Chondrocyte (in vitro differentiated cells): ENCODE measurements around the gene FER. TPM values are rescaled to one million over a fixed set of nuclear protein-coding genes. Genes with fewer than 3 reads are reported as not detected.
A peak's percentile ranks its signal among the peaks of the same experiment; 100 is the strongest.
"Not testable (repeated sequence)": the region's sequence is repeated elsewhere in the genome, so short reads cannot be mapped to it uniquely, and the experiment has no call there.

Source experiments
- DNase-seq: peaks from one replicate; pipeline ENCODE4 v3.0.0; 2021; ENCODE audit warnings: mixed read lengths, low spot score
- H3K27ac Mint-ChIP-seq: one replicate; pipeline ENCODE4 v1.8.0; 2021; ENCODE audit warnings: mild to moderate bottlenecking, moderate library complexity, mixed read lengths; ENCODE audit not compliant: unreplicated experiment
- H3K27me3 Mint-ChIP-seq: 2 replicates; pipeline ENCODE4 v1.8.0; 2021; ENCODE audit warnings: low read depth, mixed read lengths
- H3K36me3 Mint-ChIP-seq: 2 replicates; pipeline ENCODE4 v1.8.0; 2021; ENCODE audit warnings: low read depth, mixed read lengths
- H3K4me1 Mint-ChIP-seq: 2 replicates; pipeline ENCODE4 v1.8.0; 2021; ENCODE audit warnings: low read depth, mild to moderate bottlenecking, mixed read lengths
- H3K4me3 Mint-ChIP-seq: one replicate; pipeline ENCODE4 v1.8.0; 2021; ENCODE audit warnings: mild to moderate bottlenecking, moderate library complexity, mixed read lengths; ENCODE audit not compliant: unreplicated experiment
- H3K9me3 Mint-ChIP-seq: 2 replicates; pipeline ENCODE4 v1.8.0; 2021; ENCODE audit warnings: low read depth, mixed read lengths
- CTCF ChIP-seq: fragments of 200-600 bp; sonication (generic); IDR thresholded peaks from 2 replicates; pipeline ENCODE4 v1.5.0; 2021; ENCODE audit warnings: antibody characterized with exemption, mild to moderate bottlenecking, moderate library complexity
- total RNA-seq: library from RNA; stranded (reverse); gene quantifications from 3 replicates; pipeline ENCODE4 v1.2.1, GENCODE V29; 2021

Gene FER
- total RNA-seq, 1 donor from 2014 or later, result 23.5 TPM

- Mint-ChIP-seq H3K27me3 (no peaks in the 10 kb centered on the region), H3K4me1 (peaks cover 12% of the 10 kb centered on the region), H3K27ac (no peak overlapping the region), H3K36me3 (no peaks in the 10 kb centered on the region), H3K9me3 (no peaks in the 10 kb centered on the region), H3K4me3 (no peak overlapping the region)
- no peak for DNase-seq
- TF ChIP-seq CTCF, result no peak
These were observed 290.6 kb downstream of the FER start for GRCh38 chr5:109038209-109038840.

- Mint-ChIP-seq H3K4me3 (no peak overlapping the region), H3K4me1 (peaks cover 3% of the 10 kb centered on the region), H3K9me3 (no peaks in the 10 kb centered on the region), H3K27me3 (no peaks in the 10 kb centered on the region), H3K36me3 (peaks cover 2% of the 10 kb centered on the region), H3K27ac (no peak overlapping the region)
- TF ChIP-seq CTCF, result no peak
- no peak for DNase-seq
These were observed 293.6 kb downstream of the FER start for GRCh38 chr5:109041317-109041716.

- Mint-ChIP-seq H3K36me3 (peaks cover 2% of the 10 kb centered on the region), H3K27ac (no peak overlapping the region), H3K4me1 (peaks cover 11% of the 10 kb centered on the region), H3K27me3 (no peaks in the 10 kb centered on the region), H3K4me3 (no peak overlapping the region), H3K9me3 (no peaks in the 10 kb centered on the region)
- no peak for TF ChIP-seq CTCF
- DNase-seq, result no peak
These were observed 298.0 kb downstream of the FER start for GRCh38 chr5:109045710-109046109.

GRCh38 chr5:109049565-109049964, 301.9 kb downstream of the FER start:
- no peak for DNase-seq
- Mint-ChIP-seq H3K27ac (no peak overlapping the region), H3K36me3 (peaks cover 8% of the 10 kb centered on the region), H3K9me3 (no peaks in the 10 kb centered on the region), H3K4me1 (peaks cover 17% of the 10 kb centered on the region), H3K4me3 (no peak overlapping the region), H3K27me3 (no peaks in the 10 kb centered on the region)
- no peak for TF ChIP-seq CTCF

- Mint-ChIP-seq H3K4me1 (peaks cover 23% of the 10 kb centered on the region), H3K27ac (peak overlapping the region; percentile 25)
- H3K27me3 Mint-ChIP-seq, DNase-seq, H3K9me3 Mint-ChIP-seq, H3K36me3 Mint-ChIP-seq, H3K4me3 Mint-ChIP-seq: not testable (repeated sequence)
These were observed 302.6 kb downstream of the FER start for GRCh38 chr5:109050321-109050720.

GRCh38 chr5:109052216-109052615, 304.5 kb downstream of the FER start:
- H3K4me1 Mint-ChIP-seq, result peaks cover 20% of the 10 kb centered on the region
- not testable (repeated sequence) for H3K4me3 Mint-ChIP-seq, H3K27me3 Mint-ChIP-seq, H3K36me3 Mint-ChIP-seq, DNase-seq, H3K9me3 Mint-ChIP-seq, H3K27ac Mint-ChIP-seq
